Heart right ventricle (tissue), 16 donors: ENCODE results near the gene GID8. TPM values are rescaled to one million over a fixed set of nuclear protein-coding genes. Genes with fewer than 3 reads are reported as not detected.

ENCODE experiments used
- ATAC-seq, 8 donors: fragments of 200-7000 bp; cut with Tn5 transposase; one replicate each; pipeline ENCODE4 v1.9.1; 2020; ENCODE audit warnings: mild to moderate bottlenecking in 8 of 8, moderate library complexity in 8 of 8, moderate number of reproducible peaks in 1 of 8
- DNase-seq, 2 donors: peaks; one replicate each; pipeline ENCODE4 v3.0.0-alpha.2; 2020
- H3K27ac ChIP-seq, 10 donors: fragments of 200-600 bp; sonication (generic) in 2 of 10; one replicate each; pipeline versions ENCODE4 v1.5.0 to v1.8.0; 2020 to 2022; ENCODE audit warnings: mild to moderate bottlenecking in 3 of 10
- H3K27me3 ChIP-seq, 7 donors: fragments of 200-600 bp; one replicate each; pipeline ENCODE4 v1.8.0; 2021 to 2022; ENCODE audit warnings: mild to moderate bottlenecking in 2 of 7
- H3K36me3 ChIP-seq, 9 donors: fragments of 200-600 bp; sonication (generic) in 1 of 9; one replicate each; pipeline versions ENCODE4 v1.5.0 to v1.8.0; 2020 to 2022; ENCODE audit warnings: mild to moderate bottlenecking in 2 of 9
- H3K4me1 ChIP-seq, 9 donors: fragments of 200-600 bp; sonication (generic) in 1 of 9; one replicate each; pipeline versions ENCODE4 v1.5.0 to v1.8.0; 2020 to 2022; ENCODE audit warnings: mild to moderate bottlenecking in 4 of 9
- H3K4me3 ChIP-seq, 10 donors: fragments of 200-600 bp; sonication (generic) in 2 of 10; one replicate each; pipeline versions ENCODE4 v1.5.0 to v1.8.0; 2020 to 2022; ENCODE audit warnings: mild to moderate bottlenecking in 7 of 10, moderate library complexity in 2 of 10
- H3K9me3 ChIP-seq, 11 donors: fragments of 200-600 bp in 10 of 11; sonication (generic) in 2 of 11; one replicate each; pipeline versions ENCODE4 v1.5.0 to v1.8.0; 2013 to 2022; ENCODE audit warnings: mild to moderate bottlenecking in 2 of 11, control low read depth in 1 of 11, moderate library complexity in 1 of 11
- WGBS, 2 donors: extraction: QIAGEN DNeasy Blood & Tissue Kit; methylation state at CpG; one replicate each; pipeline ENCODE4 v1.1.7; 2013; ENCODE audit warnings: inconsistent platforms in 1 of 2; 5-methylcytosine and 5-hydroxymethylcytosine counted together
- intact Hi-C, 10 donors: fragments of 100-400 bp; cut with DNase I; formaldehyde crosslinking; loops; one replicate each; pipeline versions ENCODE4 v1.11.1 to v1.14.2; 2022
- polyA plus RNA-seq, 2 donors: library from polyadenylated mRNA; stranded (reverse); fragments of 200-250 nt; gene quantifications; one replicate each; pipeline ENCODE4 v1.2.3, GENCODE V29; 2013
- total RNA-seq, 10 donors: library from RNA; stranded (reverse); fragmentation: NEBNext Ultra II Directional in 3 of 10; extraction: Animal tissue kit (Norgen Biotek cat#: 25700) in 3 of 10; gene quantifications; one replicate each; pipeline versions ENCODE4 v1.2.1 to v1.2.4, GENCODE V29; 2021 to 2023
- TF ChIP-seq, protein P1 (sequence below), 9 donors: fragments of 200-600 bp; sonication (generic) in 2 of 9; IDR thresholded peaks; one replicate each; pipeline versions ENCODE4 v1.5.0 to v1.8.0; 2021 to 2022; ENCODE audit warnings: antibody characterized with exemption in 9 of 9, mild to moderate bottlenecking in 5 of 9, moderate library complexity in 1 of 9
- donor health status: Arrhythmogenic right ventricular cardiomyopathy.
- donor health status: ischemic (EF 13 %, LVEDD 7.1; RV severe dilation, severe dysfunction).
- donor health status: healthy with polysubstance abuse.
- donor health status: DM: no; HTN: yes; CAD: no.
- donor health status: DM: no; HTN: no; CAD: no.
- donor health status: ischemic (EF 25% LVEDD 6.9; RV normal size, moderate dysfunction).
- donor health status: ischemic (EF 25% LVEDD 5.7; RV mildly dilated, moderate dysfunction).
- donor health status: healthy.
- donor health status: DM: yes; HTN: yes; CAD: no.
- donor health status: Ischemic cardiomyopathy.
- donor health status: ischemic (EF 35%, LVEDD 5.7; RV mildly dilated, moderate dysfunction).
- donor health status: nonischemic (EF 11% LVEDD 7.7; RV severe dilation, severe dysfunction).
- donor health status: DM: yes; HTN: yes; CAD: no.
- donor health status: PGD.
- donor health status: ischemic (EF 29% LVEDD 5.4; RV normal size, mild dysfunction).
- donor health status: nonischemic (EF 23%, LVEDD 6.1; RV moderate dilation, normal function).

Gene GID8
- total and polyA plus RNA-seq, 12 donors = 7.0 to 19.9 (median 16.4) TPM

DNA sequence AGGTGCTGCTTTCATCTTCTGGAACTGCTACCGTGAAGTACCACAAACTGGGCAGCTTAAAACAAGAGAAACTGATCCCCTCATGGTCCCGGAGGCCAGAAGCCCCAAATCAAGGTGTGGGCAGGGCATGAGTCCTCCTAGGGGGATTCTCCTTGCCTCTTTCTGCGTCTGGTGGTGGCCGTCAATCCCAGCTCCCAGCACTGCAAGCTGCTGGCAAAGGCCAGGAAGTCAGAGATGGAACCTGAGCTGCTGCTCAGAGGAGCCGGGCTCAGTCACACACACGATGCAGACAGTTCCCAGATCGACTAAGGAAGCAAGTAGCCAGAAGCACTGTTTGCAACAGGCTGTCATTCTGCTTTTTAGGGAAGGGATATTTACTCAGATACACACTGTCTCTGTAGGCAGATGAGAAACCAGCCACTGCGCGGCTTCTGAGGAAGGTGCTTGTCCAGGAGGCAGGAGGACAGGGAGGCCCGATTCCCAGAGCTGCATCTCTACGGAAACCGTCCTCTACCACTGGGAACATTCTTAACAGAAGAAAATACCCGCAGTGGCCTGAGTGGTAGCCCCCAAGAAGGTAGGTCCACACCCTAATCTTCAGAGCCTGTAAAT is 53.4 kb downstream of the GID8 start:
- 70 to 71% methylated on average over 13 of the region's 13 CpGs for WGBS, 2 donors
- Histone ChIP-seq H3K27ac (no peak overlapping the region), H3K9me3 (no peaks in the 10 kb centered on the region), H3K4me1 (no peaks in the 10 kb centered on the region), H3K27me3 (peaks cover 0 to 70% (median 50%) of the 10 kb centered on the region in 7 donors), H3K36me3 (no peaks in the 10 kb centered on the region), H3K4me3 (no peak overlapping the region)
- ATAC-seq = no peak
- intact Hi-C loops = no loop called here
- DNase-seq = no peak
- TF ChIP-seq, protein P1, sequence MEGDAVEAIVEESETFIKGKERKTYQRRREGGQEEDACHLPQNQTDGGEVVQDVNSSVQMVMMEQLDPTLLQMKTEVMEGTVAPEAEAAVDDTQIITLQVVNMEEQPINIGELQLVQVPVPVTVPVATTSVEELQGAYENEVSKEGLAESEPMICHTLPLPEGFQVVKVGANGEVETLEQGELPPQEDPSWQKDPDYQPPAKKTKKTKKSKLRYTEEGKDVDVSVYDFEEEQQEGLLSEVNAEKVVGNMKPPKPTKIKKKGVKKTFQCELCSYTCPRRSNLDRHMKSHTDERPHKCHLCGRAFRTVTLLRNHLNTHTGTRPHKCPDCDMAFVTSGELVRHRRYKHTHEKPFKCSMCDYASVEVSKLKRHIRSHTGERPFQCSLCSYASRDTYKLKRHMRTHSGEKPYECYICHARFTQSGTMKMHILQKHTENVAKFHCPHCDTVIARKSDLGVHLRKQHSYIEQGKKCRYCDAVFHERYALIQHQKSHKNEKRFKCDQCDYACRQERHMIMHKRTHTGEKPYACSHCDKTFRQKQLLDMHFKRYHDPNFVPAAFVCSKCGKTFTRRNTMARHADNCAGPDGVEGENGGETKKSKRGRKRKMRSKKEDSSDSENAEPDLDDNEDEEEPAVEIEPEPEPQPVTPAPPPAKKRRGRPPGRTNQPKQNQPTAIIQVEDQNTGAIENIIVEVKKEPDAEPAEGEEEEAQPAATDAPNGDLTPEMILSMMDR (IDR thresholded peaks at IDR 0.05) = no peak

GRCh38 chr20:62991863-62992262 is 53.9 kb downstream of the GID8 start:
- intact Hi-C loops = no loop called here
- WGBS, 2 donors = 66 to 82% methylated on average over 6 of the region's 6 CpGs
- Histone ChIP-seq H3K27ac (no peak overlapping the region), H3K36me3 (no peaks in the 10 kb centered on the region), H3K4me3 (no peak overlapping the region), H3K9me3 (no peaks in the 10 kb centered on the region), H3K27me3 (peaks cover under 1 to 73% (median 56%) of the 10 kb centered on the region in 7 donors), H3K4me1 (no peaks in the 10 kb centered on the region)
- TF ChIP-seq, protein P1 (IDR thresholded peaks at IDR 0.05) = no peak
- DNase-seq (no peak), ATAC-seq (no peak)

- TF ChIP-seq, protein P1 (IDR thresholded peaks at IDR 0.05) = no peak
- no peak for DNase-seq
- H3K4me3 ChIP-seq = no peak overlapping the region
- 86 to 88% methylated on average over 23 of the region's 23 CpGs for WGBS, 2 donors
- no peak for ATAC-seq
- no peaks in the 10 kb centered on the region for H3K4me1 ChIP-seq
- intact Hi-C loops = no loop called here
- no peaks in the 10 kb centered on the region for H3K9me3 ChIP-seq
- H3K27me3 ChIP-seq = peaks cover 6 to 75% (median 68%) of the 10 kb centered on the region in 7 donors
- H3K36me3 ChIP-seq = no peaks in the 10 kb centered on the region
- no peak overlapping the region for H3K27ac ChIP-seq
These were observed 56.0 kb downstream of the GID8 start for GRCh38 chr20:62993856-62994494.

DNA sequence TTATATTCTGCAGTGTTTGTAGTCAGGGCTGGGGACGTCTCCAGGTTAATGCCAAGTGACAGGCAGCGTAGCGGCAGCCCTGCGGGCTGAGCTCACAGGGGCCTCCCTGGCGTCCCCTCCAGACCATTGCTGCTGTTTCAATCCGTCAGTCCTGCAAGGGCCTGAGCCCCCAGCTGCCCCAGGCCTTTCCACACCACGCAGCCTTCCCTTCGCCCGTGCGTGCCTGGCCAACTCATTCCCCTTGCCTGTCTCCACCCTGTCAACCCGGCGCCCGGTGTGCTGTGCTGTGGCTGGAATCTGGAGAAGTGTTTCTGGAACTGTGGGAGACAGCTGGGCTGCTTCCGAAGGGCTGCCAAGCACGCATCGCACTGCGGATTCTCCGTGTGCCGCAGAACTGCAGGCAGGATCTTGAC is 56.9 kb downstream of the GID8 start:
- WGBS, 2 donors = 66 to 72% methylated on average over 19 of the region's 19 CpGs
- TF ChIP-seq, protein P1 (IDR thresholded peaks at IDR 0.05) = no peak
- peaks cover 6 to 82% (median 74%) of the 10 kb centered on the region in 7 donors for H3K27me3 ChIP-seq
- no peaks in the 10 kb centered on the region for H3K36me3 ChIP-seq
- H3K4me3 ChIP-seq = no peak overlapping the region
- H3K9me3 ChIP-seq = no peaks in the 10 kb centered on the region
- ATAC-seq (no peak), DNase-seq (no peak)
- H3K27ac ChIP-seq = no peak overlapping the region
- intact Hi-C loops = no loop called here
- no peaks in the 10 kb centered on the region for H3K4me1 ChIP-seq
